ENCODE measurements around the gene WDR7. TPM values are rescaled to one million over a fixed set of nuclear protein-coding genes. Genes with fewer than 3 reads are reported as not detected.

WDR7 gene
- total RNA-seq, 1 donor from 2014 or later = 29.3 TPM

GRCh38 chr18:56987236-56987635 lies 336.1 kb downstream of the WDR7 start:
- no peak overlapping the region for H3K4me3 ChIP-seq
- H3K9me3 ChIP-seq (replicated peaks) = no peaks in the 10 kb centered on the region
- peaks cover 20% of the 10 kb centered on the region for H3K4me1 ChIP-seq
- intact Hi-C loops (cut with micrococcal nuclease) = no loop called here
- no peaks in the 10 kb centered on the region for H3K36me3 ChIP-seq
- TF ChIP-seq CTCF (IDR thresholded peaks at IDR 0.05; ENCODE audit: borderline replicate concordance) = no peak
- H3K27me3 ChIP-seq (ENCODE audit: low read depth) = no peaks in the 10 kb centered on the region
- no peak overlapping the region for H3K27ac ChIP-seq (replicated peaks)
- no peak for DNase-seq

GRCh38 chr18:56988022-56988421 lies 336.9 kb downstream of the WDR7 start:
- H3K4me1 ChIP-seq = peaks cover 15% of the 10 kb centered on the region
- no peak for TF ChIP-seq CTCF (IDR thresholded peaks at IDR 0.05; ENCODE audit: borderline replicate concordance)
- DNase-seq = no peak
- intact Hi-C loops (cut with micrococcal nuclease) = no loop called here
- H3K36me3 ChIP-seq = no peaks in the 10 kb centered on the region
- no peak overlapping the region for H3K27ac ChIP-seq (replicated peaks)
- H3K9me3 ChIP-seq (replicated peaks) = no peaks in the 10 kb centered on the region
- no peak overlapping the region for H3K4me3 ChIP-seq
- H3K27me3 ChIP-seq (ENCODE audit: low read depth) = no peaks in the 10 kb centered on the region

DNA sequence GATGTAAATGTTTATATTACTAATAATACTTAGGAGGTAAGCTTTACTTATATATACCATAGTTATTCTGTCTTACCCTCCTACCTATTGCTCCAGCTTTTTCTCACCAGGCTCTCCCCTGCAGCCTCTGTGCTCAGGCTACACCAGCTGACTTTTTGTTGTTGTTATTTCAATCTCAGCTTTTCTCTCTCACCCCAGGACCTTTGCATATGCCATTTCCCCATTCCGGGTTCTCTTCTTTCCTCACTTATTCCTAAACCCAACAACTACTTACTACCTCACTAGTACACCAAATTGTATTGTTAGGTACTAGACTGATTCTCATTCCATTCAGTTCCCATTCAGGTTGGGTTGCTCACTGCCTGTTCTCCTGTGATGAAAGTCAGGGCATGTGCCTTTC lies 339.5 kb downstream of the WDR7 start:
- H3K4me3 ChIP-seq = no peak overlapping the region

DNA sequence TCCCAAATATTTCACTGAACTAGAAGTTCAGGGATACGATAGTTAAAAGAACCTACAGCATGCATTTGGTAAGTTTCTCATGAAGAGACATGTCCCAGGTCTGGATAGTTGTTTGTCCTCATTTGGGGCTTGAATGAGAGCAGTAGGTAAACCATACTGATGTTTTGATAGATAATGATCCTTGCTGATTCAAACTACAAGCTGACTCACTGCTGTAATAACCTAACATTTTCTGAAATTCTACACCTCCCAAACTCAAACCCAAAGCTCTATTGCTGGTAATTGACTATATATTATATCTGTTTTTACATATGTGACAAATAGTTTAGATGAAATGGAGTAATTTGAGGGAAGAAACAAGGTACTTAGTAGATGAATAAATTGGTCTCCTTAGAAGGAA lies 341.6 kb downstream of the WDR7 start:
- no peak for TF ChIP-seq CTCF (IDR thresholded peaks at IDR 0.05; ENCODE audit: borderline replicate concordance)
- no peaks in the 10 kb centered on the region for H3K9me3 ChIP-seq (replicated peaks)
- no peak overlapping the region for H3K4me3 ChIP-seq
- H3K27me3 ChIP-seq (ENCODE audit: low read depth) = no peaks in the 10 kb centered on the region
- intact Hi-C loops (cut with micrococcal nuclease) = no loop called here
- no peak overlapping the region for H3K27ac ChIP-seq (replicated peaks)
- no peak for DNase-seq
- no peaks in the 10 kb centered on the region for H3K4me1 ChIP-seq
- H3K36me3 ChIP-seq = no peaks in the 10 kb centered on the region

More for the DNA sequence above, 339.5 kb downstream of the WDR7 start:
- no peak for TF ChIP-seq CTCF (IDR thresholded peaks at IDR 0.05; ENCODE audit: borderline replicate concordance)
- no peak overlapping the region for H3K27ac ChIP-seq (replicated peaks)
- no peaks in the 10 kb centered on the region for H3K27me3 ChIP-seq (ENCODE audit: low read depth)
- DNase-seq = no peak
- no peaks in the 10 kb centered on the region for H3K9me3 ChIP-seq (replicated peaks)
- intact Hi-C loops (cut with micrococcal nuclease) = no loop called here
- peaks cover 5% of the 10 kb centered on the region for H3K4me1 ChIP-seq
- H3K36me3 ChIP-seq = no peaks in the 10 kb centered on the region

GRCh38 chr18:56995579-56996188 lies 344.5 kb downstream of the WDR7 start:
- DNase-seq = no peak
- Histone ChIP-seq H3K9me3 (replicated peaks) (no peaks in the 10 kb centered on the region), H3K36me3 (no peaks in the 10 kb centered on the region), H3K27me3 (ENCODE audit: low read depth) (no peaks in the 10 kb centered on the region), H3K4me1 (peaks cover 13% of the 10 kb centered on the region), H3K4me3 (no peak overlapping the region), H3K27ac (replicated peaks) (no peak overlapping the region)
- no peak for TF ChIP-seq CTCF (IDR thresholded peaks at IDR 0.05; ENCODE audit: borderline replicate concordance)
- intact Hi-C loops (cut with micrococcal nuclease) = no loop called here

Data from left ventricle myocardium inferior (tissue), 1 donor.